A549 (cell line): ENCODE results near the gene PTPRG. TPM values are rescaled to one million over a fixed set of nuclear protein-coding genes. Genes with fewer than 3 reads are reported as not detected.
"Not testable (repeated sequence)": the region's sequence is repeated elsewhere in the genome, so short reads cannot be mapped to it uniquely, and the experiment has no call there.

Experiments used
- ATAC-seq, 2 experiments: fragments of 200-7000 bp in 1 of 2; fragments of >200 bp in 1 of 2; cut with Nextera tagmentation in 1 of 2; cut with Tn5 transposase in 1 of 2; 3 replicates each; pipeline versions ENCODE4 v1.8.0 to v1.9.1; 2018 to 2020; ENCODE audit warnings: mild to moderate bottlenecking in 1 of 2, moderate library complexity in 1 of 2
- CTCF ChIA-PET: fragments of 300-600 bp; sonication (Branson Sonifier 250); formaldehyde crosslinking; extraction: SDS; loops from one replicate; lab custom pipeline; 2021; ENCODE audit warnings: antibody characterized with exemption, inconsistent platforms; lab: Yijun Ruan, JAX
- POLR2A ChIA-PET: fragments of 350-600 bp; formaldehyde crosslinking; extraction: SDS; loops from one replicate; lab custom pipeline; 2021; ENCODE audit warnings: antibody characterized with exemption, inconsistent platforms; lab: Yijun Ruan, JAX
- DNase-seq, 2 experiments: peaks; one replicate each; pipeline versions ENCODE4 v3.0.0 to v3.0.0-alpha.2; 2011 to 2016; ENCODE audit warnings: low read depth in 1 of 2, low spot score in 1 of 2
- FAIRE-seq: peaks from 2 replicates; lab custom pipeline; 2011; peaks lifted over from hg19 to GRCh38; lab: Jason Lieb, UNC
- H3K27ac ChIP-seq, 2 experiments: fragments of >200 bp; sonication (Bioruptor Twin); formaldehyde crosslinking; 3 replicates each; pipeline ENCODE4 v1.5.1; 2016 to 2017
- H3K4me1 ChIP-seq: fragments of >200 bp; sonication (Bioruptor Twin); formaldehyde crosslinking; 3 replicates; pipeline ENCODE4 v1.6.1; 2016
- H3K4me2 ChIP-seq: fragments of >200 bp; sonication (Bioruptor Twin); formaldehyde crosslinking; 3 replicates; pipeline ENCODE4 v1.6.1; 2016
- H3K4me3 ChIP-seq: fragments of >200 bp; sonication (Bioruptor Twin); formaldehyde crosslinking; 3 replicates; pipeline ENCODE4 v1.5.1; 2016
- H3K9me3 ChIP-seq: fragments of >200 bp; sonication (Bioruptor Twin); formaldehyde crosslinking; 3 replicates; pipeline ENCODE4 v1.6.1; 2016
- EHMT2 ChIP-seq: fragments of 200-600 bp; sonication (generic); IDR thresholded peaks from 2 replicates; pipeline ENCODE4 v1.6.1; 2016; ENCODE audit warnings: antibody characterized with exemption, low read depth, mild to moderate bottlenecking, moderate library complexity
- FOSL2 ChIP-seq, 2 experiments: fragments of 450-650 bp in 1 of 2; fragments of >200 bp in 1 of 2; sonication (Bioruptor Twin) in 1 of 2; formaldehyde crosslinking; IDR thresholded peaks; 2 replicates each; pipeline versions ENCODE4 v1.5.0 to v1.6.1; 2016 to 2020; ENCODE audit warnings: mild to moderate bottlenecking in 1 of 2, moderate library complexity in 1 of 2
- FOXS1 ChIP-seq: fragments of 250-450 bp; sonication (Bioruptor Pico); IDR thresholded peaks from 2 replicates; pipeline ENCODE4 v1.5.0; 2020; ENCODE audit warnings: mild to moderate bottlenecking, moderate library complexity
- HOXB5 ChIP-seq: fragments of 250-450 bp; sonication (Bioruptor Pico); IDR thresholded peaks from 2 replicates; pipeline ENCODE4 v1.5.0; 2020; ENCODE audit warnings: mild to moderate bottlenecking, moderate library complexity
- JUN ChIP-seq, 2 experiments: fragments of >200 bp; sonication (Bioruptor Twin); formaldehyde crosslinking; IDR thresholded peaks; 2 replicates in 1 of 2; 3 replicates in 1 of 2; pipeline ENCODE4 v1.6.1; 2016 to 2017
- JUNB ChIP-seq: fragments of >200 bp; sonication (Bioruptor Twin); formaldehyde crosslinking; IDR thresholded peaks from 2 replicates; pipeline ENCODE4 v1.6.1; 2016
- KDM1A ChIP-seq: fragments of 200-600 bp; sonication (generic); IDR thresholded peaks from 2 replicates; pipeline ENCODE4 v1.6.1; 2016; ENCODE audit warnings: low read depth, mild to moderate bottlenecking
- NR3C1 ChIP-seq: fragments of >200 bp; sonication (Bioruptor Twin); formaldehyde crosslinking; IDR thresholded peaks from 3 replicates; pipeline ENCODE4 v1.6.1; 2017
- RARB ChIP-seq: fragments of 250-450 bp; sonication (Bioruptor Pico); IDR thresholded peaks from 2 replicates; pipeline ENCODE4 v1.8.0; 2021; ENCODE audit warnings: mild to moderate bottlenecking, moderate library complexity
- REST ChIP-seq: fragments of 200-600 bp; sonication (generic); IDR thresholded peaks from 2 replicates; pipeline ENCODE4 v1.6.1; 2016; ENCODE audit warnings: antibody characterized with exemption, mild to moderate bottlenecking, moderate library complexity
- RNF2 ChIP-seq: fragments of 200-600 bp; sonication (generic); IDR thresholded peaks from 2 replicates; pipeline ENCODE4 v1.6.1; 2016; ENCODE audit warnings: low read depth, mild to moderate bottlenecking, antibody characterized with exemption, moderate library complexity, borderline replicate concordance
- SMC3 ChIP-seq: fragments of >200 bp; sonication (Bioruptor Twin); formaldehyde crosslinking; IDR thresholded peaks from 3 replicates; pipeline ENCODE4 v1.6.1; 2018; ENCODE audit warnings: inconsistent platforms
- TP53 ChIP-seq: fragments of 250-450 bp; sonication (Bioruptor Pico); IDR thresholded peaks from 2 replicates; pipeline ENCODE4 v1.5.0; 2021; ENCODE audit warnings: mild to moderate bottlenecking, moderate library complexity
- ZNF302 ChIP-seq: fragments of 250-450 bp; sonication (Bioruptor Pico); IDR thresholded peaks from 2 replicates; pipeline ENCODE4 v1.9.0; 2021; ENCODE audit warnings: inconsistent platforms, mild to moderate bottlenecking, moderate library complexity
- WGBS: methylation state at CpG from one replicate; pipeline ENCODE4 v1.1.6; 2017; ENCODE audit errors: missing lambda C conversion rate; 5-methylcytosine and 5-hydroxymethylcytosine counted together
- polyA plus RNA-seq, 4 experiments: library from polyadenylated mRNA; depleted of rRNA in 3 of 4; stranded (reverse); fragments of >200 nt; fragmentation: RNase III in 1 of 4; extraction: RNeasy Plus Mini Kit Qiagen cat#74134 plus additional on column Dnase treatment in 1 of 4; gene quantifications; 2 replicates in 3 of 4; 3 replicates in 1 of 4; pipeline ENCODE4 v1.2.3, GENCODE V29; 2011 to 2017
- TF ChIP-seq, protein P1 (sequence below): IDR thresholded peaks from 2 replicates; pipeline ENCODE4 v1.6.1; 2012
- TF ChIP-seq, protein P2 (sequence below): fragments of >200 bp; sonication (Bioruptor Twin); formaldehyde crosslinking; IDR thresholded peaks from 2 replicates; pipeline ENCODE4 v1.6.1; 2016

The PTPRG gene
- polyA plus RNA-seq, 2 of the 4 experiments (the other 2 are of a cell fraction) = 4.5 to 4.8 TPM

GRCh38 chr3:61816304-61816703 is 254.9 kb downstream of the PTPRG start:
- ATAC-seq, H3K4me2 ChIP-seq, FAIRE-seq, CTCF ChIA-PET, H3K4me3 ChIP-seq, H3K9me3 ChIP-seq, H3K27ac ChIP-seq, POLR2A ChIA-PET, H3K4me1 ChIP-seq, DNase-seq: not testable (repeated sequence)
- 33% methylated on average over 5 of the region's 5 CpGs for WGBS

- ChIA-PET CTCF (no interaction called here), POLR2A (no interaction called here)
- ATAC-seq (no peak), DNase-seq (no peak), FAIRE-seq (no peak)
- H3K4me2 ChIP-seq = no peak overlapping the region
- H3K27ac ChIP-seq = no peak overlapping the region
- H3K4me3 ChIP-seq = no peak overlapping the region
- WGBS = 44% methylated on average over 3 of the region's 3 CpGs
- H3K4me1 ChIP-seq = no peaks in the 10 kb centered on the region
- no peak for TF ChIP-seq HOXB5 (CRISPR knock-in tag)
- no peak for TF ChIP-seq REST
- TF ChIP-seq NR3C1 = no peak
- TF ChIP-seq TP53 (CRISPR knock-in tag) = no peak
- TF ChIP-seq SMC3 = no peak
- TF ChIP-seq EHMT2 = no peak
- no peak for TF ChIP-seq RARB
- TF ChIP-seq, protein P1, sequence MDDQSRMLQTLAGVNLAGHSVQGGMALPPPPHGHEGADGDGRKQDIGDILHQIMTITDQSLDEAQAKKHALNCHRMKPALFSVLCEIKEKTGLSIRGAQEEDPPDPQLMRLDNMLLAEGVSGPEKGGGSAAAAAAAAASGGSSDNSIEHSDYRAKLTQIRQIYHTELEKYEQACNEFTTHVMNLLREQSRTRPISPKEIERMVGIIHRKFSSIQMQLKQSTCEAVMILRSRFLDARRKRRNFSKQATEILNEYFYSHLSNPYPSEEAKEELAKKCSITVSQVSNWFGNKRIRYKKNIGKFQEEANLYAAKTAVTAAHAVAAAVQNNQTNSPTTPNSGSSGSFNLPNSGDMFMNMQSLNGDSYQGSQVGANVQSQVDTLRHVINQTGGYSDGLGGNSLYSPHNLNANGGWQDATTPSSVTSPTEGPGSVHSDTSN = no peak
- no peak for TF ChIP-seq KDM1A
- no peak for TF ChIP-seq FOSL2 (IDR thresholded peaks at IDR 0.05)
- no peak for TF ChIP-seq FOSL2 (CRISPR knock-in tag; IDR thresholded peaks at IDR 0.05)
- H3K9me3 ChIP-seq = no peaks in the 10 kb centered on the region
Observed at GRCh38 chr3:61819861-61820260, 258.5 kb downstream of the PTPRG start.

DNA sequence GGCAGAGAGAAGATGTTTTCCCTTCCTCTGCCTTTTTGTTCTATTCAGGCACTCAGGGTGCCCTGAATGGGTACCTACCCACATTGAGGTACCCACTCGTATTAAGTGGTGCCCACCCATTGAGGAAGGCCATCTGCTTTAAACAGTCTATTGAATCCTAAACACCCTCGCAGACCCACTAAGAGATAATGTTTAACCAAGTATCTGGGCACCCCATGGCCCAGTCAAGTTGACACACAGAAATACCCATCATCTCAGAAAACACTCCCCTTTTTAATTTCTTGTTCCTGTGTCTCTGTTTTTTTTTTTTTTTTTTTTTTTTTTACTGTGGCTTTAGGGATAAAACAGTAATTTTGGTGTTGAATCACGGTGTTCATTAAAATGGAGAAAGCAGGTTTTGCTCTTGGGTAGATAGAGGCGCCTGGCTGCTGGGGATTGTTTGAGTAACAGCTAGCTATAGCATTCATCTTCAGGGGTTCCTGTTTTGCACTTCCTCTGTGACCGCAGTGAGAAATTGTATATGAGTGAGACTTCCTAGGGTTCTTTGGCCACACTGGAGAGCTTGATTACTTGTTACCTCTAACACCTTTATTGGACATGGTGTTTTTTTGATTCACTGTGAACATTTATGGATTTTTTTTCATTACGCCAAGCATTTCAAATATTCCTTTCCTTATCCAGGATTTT is 259.1 kb downstream of the PTPRG start:
- POLR2A ChIA-PET = no interaction called here
- FAIRE-seq (no peak), ATAC-seq (no peak), DNase-seq (no peak)
- Histone ChIP-seq H3K4me1 (no peaks in the 10 kb centered on the region), H3K9me3 (no peaks in the 10 kb centered on the region), H3K4me3 (no peak overlapping the region), H3K27ac (no peak overlapping the region), H3K4me2 (no peak overlapping the region)
- WGBS = 60% methylated on average over 6 of the region's 6 CpGs
- CTCF ChIA-PET = no interaction called here
- TF ChIP-seq JUNB = no peak
- TF ChIP-seq ZNF302 = no peak
- no peak for TF ChIP-seq JUN (IDR thresholded peaks at IDR 0.05)
- TF ChIP-seq RNF2 = no peak
- no peak for TF ChIP-seq FOSL2 (IDR thresholded peaks at IDR 0.05)
- TF ChIP-seq FOSL2 (CRISPR knock-in tag; IDR thresholded peaks at IDR 0.05) = no peak
- no peak for TF ChIP-seq FOXS1 (CRISPR knock-in tag)
- TF ChIP-seq, protein P2, sequence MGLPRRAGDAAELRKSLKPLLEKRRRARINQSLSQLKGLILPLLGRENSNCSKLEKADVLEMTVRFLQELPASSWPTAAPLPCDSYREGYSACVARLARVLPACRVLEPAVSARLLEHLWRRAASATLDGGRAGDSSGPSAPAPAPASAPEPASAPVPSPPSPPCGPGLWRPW = no peak
